GM20431 (cell line): ENCODE data around the gene RGS6.

Experiments used
- in situ Hi-C: fragments of 300-500 bp; cut with MseI, MboI; formaldehyde crosslinking; loops from one replicate; pipeline ENCODE4 v1.15.0; 2020; ENCODE audit warnings: low sequenced_read_pairs; ENCODE audit not compliant: unreplicated experiment

Gene RGS6

GRCh38 chr14:72418806-72419205 is 486.6 kb downstream of the RGS6 start:
- in situ Hi-C loops: loop anchor here (25.0 kb wide), 1 partner anchor 407 kb away; no protein-coding TSS in a partner anchor

- in situ Hi-C loops: loop anchor here (25.0 kb wide), 1 partner anchor 407 kb away; no protein-coding TSS in a partner anchor
Measured at GRCh38 chr14:72419226-72419775, 487.1 kb downstream of the RGS6 start.

- in situ Hi-C loops: loop anchor here (25.0 kb wide), 1 partner anchor 409 kb away; no protein-coding TSS in a partner anchor
Measured at GRCh38 chr14:72420749-72421474, 488.7 kb downstream of the RGS6 start.

GRCh38 chr14:72423957-72424356 is 491.7 kb downstream of the RGS6 start:
- in situ Hi-C loops: loop anchor here (25.0 kb wide), 1 partner anchor 412 kb away; no protein-coding TSS in a partner anchor

- in situ Hi-C loops: no loop called here
Measured at GRCh38 chr14:72430457-72430856, 498.2 kb downstream of the RGS6 start.

DNA sequence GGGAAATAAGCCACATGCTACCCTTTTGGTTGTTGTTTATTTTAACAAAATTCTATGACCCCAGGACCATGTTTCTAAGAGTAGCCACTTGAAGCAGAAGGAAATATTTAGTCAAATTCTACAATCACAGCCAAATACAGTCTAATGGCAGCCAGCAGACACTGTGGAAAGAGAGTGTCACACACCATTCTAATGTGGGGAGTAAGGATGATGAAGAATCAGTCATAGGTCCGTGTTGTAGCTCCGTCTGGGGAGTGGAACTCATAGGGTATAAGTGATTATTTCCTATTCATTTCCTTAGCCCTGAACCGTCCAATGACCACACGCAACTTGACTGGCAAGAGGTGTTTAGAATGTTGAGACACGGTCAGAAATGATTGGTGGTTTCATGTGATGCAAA is 500.5 kb downstream of the RGS6 start:
- in situ Hi-C loops: no loop called here

DNA sequence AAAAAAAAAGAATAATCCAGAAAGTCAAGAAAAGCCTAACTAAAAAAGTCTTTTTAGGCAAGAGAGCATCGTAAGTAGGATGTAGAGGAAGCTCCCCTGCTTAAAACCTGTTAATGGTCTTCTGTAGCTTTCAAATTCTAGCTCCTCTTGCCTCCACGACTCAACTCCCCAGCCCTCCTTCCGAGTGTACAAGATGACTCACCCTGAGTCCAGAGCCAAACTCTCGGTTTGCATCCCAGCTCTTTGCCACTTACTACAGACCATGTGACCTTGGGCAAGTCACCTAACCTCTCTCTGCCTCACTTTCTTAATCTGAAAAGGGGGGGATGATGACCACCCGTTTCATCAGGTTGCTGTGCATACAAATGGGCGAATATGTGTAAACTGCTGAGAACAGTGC is 501.3 kb downstream of the RGS6 start:
- in situ Hi-C loops: no loop called here

DNA sequence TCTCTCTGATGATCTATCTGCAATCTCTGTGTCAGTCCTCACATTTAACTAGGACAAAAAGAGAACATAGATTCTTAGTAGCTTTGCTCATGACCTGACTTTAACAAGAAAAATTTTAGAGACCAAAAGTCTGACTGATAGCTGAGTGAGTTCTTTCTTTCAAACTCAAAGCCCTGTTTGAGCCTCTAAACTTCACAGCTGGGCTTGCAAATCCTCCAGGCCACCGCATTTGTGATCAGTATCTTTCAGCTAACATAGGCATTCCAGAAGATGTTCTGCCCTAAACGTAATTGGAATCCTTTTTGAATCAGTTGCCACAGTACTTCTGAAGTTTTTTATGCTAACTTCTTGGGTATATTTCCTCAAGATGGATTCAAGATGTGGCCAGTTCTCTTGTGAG is 502.6 kb downstream of the RGS6 start:
- in situ Hi-C loops: no loop called here

DNA sequence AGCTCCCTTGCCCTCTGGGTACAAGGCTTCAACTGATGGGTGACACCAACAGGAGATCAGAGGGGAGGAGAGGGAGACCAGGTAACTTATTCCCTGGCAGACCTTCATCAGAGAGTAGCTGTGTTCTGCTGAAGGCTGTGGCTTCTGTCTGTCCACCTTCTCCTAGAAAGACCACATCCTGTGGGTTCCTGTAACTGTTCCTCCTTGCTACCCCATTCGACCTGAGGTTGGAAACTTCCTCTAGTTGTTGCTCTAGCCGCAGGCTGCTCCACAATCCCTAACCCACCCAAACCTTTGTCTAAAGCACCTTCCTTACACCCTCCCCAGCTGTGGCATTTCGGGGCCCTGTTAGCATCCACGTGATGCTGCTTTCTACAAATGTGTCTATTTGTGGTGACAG is 507.5 kb downstream of the RGS6 start:
- in situ Hi-C loops: no loop called here

GRCh38 chr14:72443256-72443655 is 511.0 kb downstream of the RGS6 start:
- in situ Hi-C loops: no loop called here

- in situ Hi-C loops: no loop called here
Measured at GRCh38 chr14:72443991-72444441, 511.8 kb downstream of the RGS6 start.

- in situ Hi-C loops: no loop called here
Measured at GRCh38 chr14:72444701-72445100, 512.5 kb downstream of the RGS6 start.

GRCh38 chr14:72448212-72448611 is 516.0 kb downstream of the RGS6 start:
- in situ Hi-C loops: no loop called here

DNA sequence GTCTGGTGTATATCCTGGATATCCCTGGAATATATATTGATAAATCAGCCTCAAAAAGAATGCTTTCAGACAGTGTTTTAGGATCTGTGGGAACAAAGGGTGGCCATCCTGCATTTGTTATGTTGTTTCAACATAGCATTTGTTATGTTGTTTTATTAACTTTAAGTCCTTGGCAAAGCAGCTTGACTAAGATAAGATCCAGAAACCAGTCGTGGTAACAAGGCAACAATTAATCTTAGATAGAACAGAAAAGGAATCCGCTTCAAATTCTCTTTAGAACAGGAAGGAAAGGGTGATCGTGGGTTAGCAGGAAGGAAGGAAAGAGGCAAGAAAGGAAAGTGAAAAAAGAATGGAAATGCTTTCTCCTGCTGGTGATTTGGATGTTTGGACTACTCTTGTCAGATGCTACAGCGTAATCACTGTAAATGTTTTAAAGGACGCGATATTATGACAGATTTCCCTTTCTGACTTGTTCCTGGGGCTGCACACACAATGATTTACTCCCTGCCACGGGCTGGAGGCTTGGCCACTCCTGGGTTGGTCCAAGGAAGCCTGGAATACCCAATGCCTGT is 518.3 kb downstream of the RGS6 start:
- in situ Hi-C loops: no loop called here

- in situ Hi-C loops: no loop called here
Measured at GRCh38 chr14:72451054-72451972, 519.1 kb downstream of the RGS6 start.

DNA sequence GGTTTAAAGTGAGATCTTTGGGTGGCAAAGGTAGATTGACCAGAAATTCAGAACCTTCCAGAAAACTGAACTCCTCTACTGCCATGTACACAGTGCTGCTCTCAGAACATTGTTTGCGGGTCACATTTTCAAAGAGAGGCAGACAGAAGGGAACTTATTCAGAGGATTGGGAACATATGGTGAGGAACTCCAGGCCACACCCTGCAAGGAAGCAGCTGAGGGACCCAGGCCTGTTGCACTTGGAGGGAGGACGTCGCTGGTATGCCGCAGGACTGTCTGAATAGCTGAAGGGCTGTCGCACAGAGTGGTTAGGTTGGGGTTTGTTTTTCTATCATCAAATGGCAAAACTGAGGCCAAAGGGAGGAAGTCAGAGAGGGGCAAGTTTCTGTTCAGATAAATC is 520.5 kb downstream of the RGS6 start:
- in situ Hi-C loops: no loop called here

GRCh38 chr14:72454388-72455160 is 522.3 kb downstream of the RGS6 start:
- in situ Hi-C loops: no loop called here

DNA sequence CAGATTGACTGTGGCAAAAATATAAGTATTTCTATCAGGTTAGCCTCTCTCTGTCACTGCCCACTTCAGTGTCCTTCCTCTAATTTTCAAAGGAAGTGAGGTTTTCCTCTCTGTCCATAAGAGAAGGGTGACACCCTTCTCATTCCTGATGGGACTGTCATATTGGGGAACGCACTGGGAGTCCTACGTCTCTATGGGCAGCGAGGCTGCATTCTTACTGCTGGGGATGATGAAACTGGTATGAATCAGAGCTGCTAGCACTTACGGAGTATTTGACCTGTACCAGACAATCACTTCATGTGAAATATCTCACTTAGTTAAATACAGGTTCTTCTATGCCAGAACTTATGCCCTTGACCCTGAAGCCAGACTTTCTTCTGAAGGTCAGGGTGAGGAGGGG is 525.4 kb downstream of the RGS6 start:
- in situ Hi-C loops: no loop called here

DNA sequence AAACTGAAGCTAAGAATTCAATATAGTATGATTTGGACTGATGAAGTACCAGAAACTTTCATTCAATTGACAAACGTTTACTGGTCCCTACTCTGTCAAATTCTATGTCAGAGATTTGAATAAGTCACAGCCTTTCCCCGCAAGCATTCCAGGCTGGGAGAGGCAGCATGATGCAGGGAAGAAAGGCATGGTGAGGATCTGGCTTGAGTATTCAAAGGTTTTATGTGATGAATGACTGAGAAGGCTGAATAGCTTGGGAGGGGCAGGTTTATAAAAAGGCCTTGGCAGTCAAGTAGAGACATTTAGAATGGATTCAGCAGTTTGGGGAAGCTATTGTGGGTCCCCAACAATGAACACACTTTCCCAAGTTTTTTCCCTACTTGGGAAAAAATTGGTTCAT is 529.8 kb downstream of the RGS6 start:
- in situ Hi-C loops: no loop called here
